ENCODE results near the gene ABHD3. TPM values are rescaled to one million over a fixed set of nuclear protein-coding genes. Genes with fewer than 3 reads are reported as not detected.
A peak's percentile ranks its signal among the peaks of the same experiment; 100 is the strongest.

Gene ABHD3
- total and polyA plus RNA-seq, 9 donors: 4.8 to 14.3 (median 11.2) TPM

DNA sequence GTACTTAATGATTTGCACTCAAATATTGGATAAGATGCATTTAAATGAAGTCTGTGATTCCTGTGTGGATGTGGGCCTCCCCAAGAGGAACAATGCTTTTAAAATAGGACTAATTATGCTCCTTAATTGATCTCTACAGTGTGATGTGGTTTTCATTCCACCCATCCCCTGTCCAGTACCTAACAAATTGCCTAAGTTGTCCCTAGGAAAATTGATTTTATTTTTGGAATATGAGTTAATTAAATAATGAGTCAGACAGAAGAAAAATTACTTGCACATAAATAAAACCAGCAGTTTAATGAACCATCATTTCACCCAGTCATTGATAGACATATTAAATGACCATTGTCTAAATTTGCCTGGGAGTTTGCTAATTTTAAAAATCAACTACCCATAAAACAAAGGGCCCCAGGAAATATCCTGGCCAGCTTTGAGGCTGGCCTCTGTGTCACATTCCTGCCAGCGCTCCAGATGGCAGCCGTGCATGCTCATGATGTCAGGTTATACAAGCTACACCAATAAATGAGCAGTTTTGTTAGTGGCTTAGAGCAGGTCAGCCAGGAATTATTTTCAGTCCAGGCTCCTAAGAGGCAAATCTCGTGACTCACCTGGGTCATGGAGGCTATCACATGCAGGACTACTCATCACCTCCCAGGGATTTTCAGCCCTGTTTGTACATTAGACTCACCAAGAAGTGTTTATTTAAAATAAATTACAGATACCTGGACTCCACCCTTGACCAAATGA lies 31.9 kb downstream of the ABHD3 start:
- TF ChIP-seq EP300 (IDR thresholded peaks at IDR 0.05) (no peak), POLR2A (IDR thresholded peaks at IDR 0.05) (no peak), CTCF (IDR thresholded peaks at IDR 0.05) (no peak)
- WGBS, 3 donors: 65 to 82% (median 80%) methylated on average over 3 of the region's 3 CpGs
- Histone ChIP-seq H3K4me1 (ENCODE audit: insufficient read depth) (no peaks in the 10 kb centered on the region), H3K9me3 (no peaks in the 10 kb centered on the region), H3K27ac (no peak overlapping the region), H3K27me3 (no peaks in the 10 kb centered on the region), H3K36me3 (no peaks in the 10 kb centered on the region), H3K4me3 (no peak overlapping the region)
- intact Hi-C loops (cut with DNase I): no loop called here
- DNase-seq: no peak

DNA sequence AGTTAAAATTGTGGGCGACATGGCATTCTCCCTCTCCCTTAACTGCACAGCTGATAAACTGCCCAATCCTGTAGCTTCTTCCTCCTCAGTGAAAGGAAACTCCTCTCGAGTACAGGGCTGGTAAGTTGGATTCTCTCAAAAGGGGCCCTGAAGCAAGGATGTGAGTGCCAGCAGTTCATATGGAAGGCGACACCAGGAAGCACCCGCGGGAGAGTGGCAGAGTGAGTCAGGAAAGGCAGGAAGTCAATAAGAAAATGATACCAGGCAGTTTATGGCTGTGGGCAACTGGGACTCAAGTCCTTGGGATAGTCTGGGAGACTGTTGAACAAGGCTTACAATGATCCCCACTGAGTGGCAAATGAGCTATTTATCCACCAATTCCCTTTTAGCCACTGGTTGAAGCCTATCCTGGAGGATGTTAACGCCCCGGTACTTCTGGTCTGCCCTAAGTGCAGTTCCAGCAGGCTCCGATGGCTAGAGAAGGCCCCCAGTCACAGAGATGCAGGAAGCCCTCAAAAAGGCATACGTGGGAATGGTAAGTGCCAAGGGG lies 34.8 kb downstream of the ABHD3 start:
- no peaks in the 10 kb centered on the region for H3K36me3 ChIP-seq
- H3K27ac ChIP-seq: no peak overlapping the region
- no peak for DNase-seq
- H3K4me3 ChIP-seq: no peak overlapping the region
- intact Hi-C loops (cut with DNase I): no loop called here
- TF ChIP-seq CTCF (IDR thresholded peaks at IDR 0.05): no peak
- TF ChIP-seq EP300 (IDR thresholded peaks at IDR 0.05): no peak
- no peak for TF ChIP-seq POLR2A (IDR thresholded peaks at IDR 0.05)
- no peaks in the 10 kb centered on the region for H3K9me3 ChIP-seq
- WGBS, 3 donors: 90 to 92% (median 91%) methylated on average over 9 of the region's 9 CpGs
- no peaks in the 10 kb centered on the region for H3K4me1 ChIP-seq (ENCODE audit: insufficient read depth)
- H3K27me3 ChIP-seq: no peaks in the 10 kb centered on the region

DNA sequence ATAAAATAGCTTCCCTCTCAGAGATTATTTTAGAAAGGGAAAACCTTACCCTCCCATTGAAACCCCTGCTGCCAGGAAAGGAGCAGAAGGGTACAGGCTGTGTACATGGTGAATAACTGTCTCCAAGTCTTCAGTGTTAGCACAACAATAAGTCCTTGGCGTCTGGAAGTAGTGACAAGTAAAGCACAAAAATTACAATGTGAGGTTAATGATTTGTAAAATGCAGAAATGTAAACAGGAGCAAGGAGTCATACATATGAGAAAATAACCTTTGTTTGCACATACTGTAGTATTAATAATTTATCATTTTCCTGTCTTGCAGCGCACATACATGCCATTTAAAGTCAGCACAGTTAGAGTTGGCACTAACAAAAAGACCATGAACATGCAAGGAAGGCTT lies 40.5 kb downstream of the ABHD3 start:
- no peaks in the 10 kb centered on the region for H3K27me3 ChIP-seq
- WGBS, 3 donors: 60 to 82% (median 79%) methylated on average over 2 of the region's 2 CpGs
- H3K9me3 ChIP-seq: no peaks in the 10 kb centered on the region
- H3K4me1 ChIP-seq (ENCODE audit: insufficient read depth): no peaks in the 10 kb centered on the region
- DNase-seq: no peak
- peak overlapping the region in 1 of 2 donors; percentile 29 for H3K27ac ChIP-seq
- intact Hi-C loops (cut with DNase I): no loop called here
- no peaks in the 10 kb centered on the region for H3K36me3 ChIP-seq
- TF ChIP-seq EP300 (IDR thresholded peaks at IDR 0.05): no peak
- TF ChIP-seq POLR2A (IDR thresholded peaks at IDR 0.05): no peak
- TF ChIP-seq CTCF (IDR thresholded peaks at IDR 0.05): no peak
- no peak overlapping the region for H3K4me3 ChIP-seq

DNA sequence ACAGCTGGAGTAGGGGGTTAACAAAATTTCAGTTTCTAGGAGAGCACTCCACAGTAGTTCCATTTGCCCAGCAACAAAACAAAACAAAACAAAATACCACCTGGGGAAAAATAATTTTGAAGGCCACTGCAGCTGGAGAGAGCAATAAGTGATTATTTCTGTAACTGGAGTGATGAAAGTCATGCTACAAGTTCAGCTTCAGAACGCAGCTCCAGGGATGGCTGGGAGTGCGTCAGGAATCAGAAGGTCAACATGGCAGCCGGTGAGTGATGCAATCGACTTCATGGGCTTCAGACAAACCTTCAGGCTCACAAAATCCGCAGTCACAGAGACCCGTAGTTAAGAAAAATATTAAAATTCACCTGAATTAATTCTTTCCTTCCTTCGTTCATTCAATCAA lies 41.0 kb downstream of the ABHD3 start:
- peak; percentile 63 to 78 (median 68) for DNase-seq
- no peaks in the 10 kb centered on the region for H3K27me3 ChIP-seq
- intact Hi-C loops (cut with DNase I): no loop called here
- no peak for TF ChIP-seq CTCF (IDR thresholded peaks at IDR 0.05)
- no peak for TF ChIP-seq EP300 (IDR thresholded peaks at IDR 0.05)
- TF ChIP-seq POLR2A (IDR thresholded peaks at IDR 0.05): no peak
- 13 to 44% (median 24%) methylated on average over 7 of the region's 7 CpGs for WGBS, 3 donors
- no peak overlapping the region for H3K4me3 ChIP-seq
- no peaks in the 10 kb centered on the region for H3K9me3 ChIP-seq
- H3K4me1 ChIP-seq (ENCODE audit: insufficient read depth): no peaks in the 10 kb centered on the region
- H3K27ac ChIP-seq: peak overlapping the region in 1 of 2 donors; percentile 29
- H3K36me3 ChIP-seq: no peaks in the 10 kb centered on the region
